ENCODE results near the gene CALML6.

The CALML6 gene

GRCh38 chr1:1957533-1957961 is 42.5 kb downstream of the CALML6 start:
- no peaks in the 10 kb centered on the region for H3K9me3 ChIP-seq
- H3K27me3 ChIP-seq, result peaks cover 33% of the 10 kb centered on the region
- TF ChIP-seq CTCF (IDR thresholded peaks at IDR 0.05), result no peak
- H3K4me3 ChIP-seq (ENCODE audit: low read depth in 1 of 2, low read length in 1 of 2), result no peak overlapping the region
- no peaks in the 10 kb centered on the region for H3K36me3 ChIP-seq
- no peak overlapping the region for H3K27ac ChIP-seq
- no peaks in the 10 kb centered on the region for H3K4me1 ChIP-seq (ENCODE audit: control insufficient read depth in 1 of 2, insufficient read depth in 1 of 2, low read depth in 1 of 2, low read length in 1 of 2)

- TF ChIP-seq CTCF (IDR thresholded peaks at IDR 0.05), result no peak
- H3K36me3 ChIP-seq, result no peaks in the 10 kb centered on the region
- no peak overlapping the region for H3K4me3 ChIP-seq (ENCODE audit: low read depth in 1 of 2, low read length in 1 of 2)
- no peaks in the 10 kb centered on the region for H3K4me1 ChIP-seq (ENCODE audit: control insufficient read depth in 1 of 2, insufficient read depth in 1 of 2, low read depth in 1 of 2, low read length in 1 of 2)
- peaks cover 33% of the 10 kb centered on the region for H3K27me3 ChIP-seq
- no peak overlapping the region for H3K27ac ChIP-seq
- H3K9me3 ChIP-seq, result no peaks in the 10 kb centered on the region
These were observed 43.0 kb downstream of the CALML6 start for GRCh38 chr1:1958071-1958541.

GRCh38 chr1:1959459-1959839 is 44.4 kb downstream of the CALML6 start:
- TF ChIP-seq CTCF (IDR thresholded peaks at IDR 0.05), result no peak
- no peak overlapping the region for H3K4me3 ChIP-seq (ENCODE audit: low read depth in 1 of 2, low read length in 1 of 2)
- H3K4me1 ChIP-seq (ENCODE audit: control insufficient read depth in 1 of 2, insufficient read depth in 1 of 2, low read depth in 1 of 2, low read length in 1 of 2), result no peaks in the 10 kb centered on the region
- H3K27me3 ChIP-seq, result peaks cover 33% of the 10 kb centered on the region
- H3K36me3 ChIP-seq, result no peaks in the 10 kb centered on the region
- H3K9me3 ChIP-seq, result no peaks in the 10 kb centered on the region
- no peak overlapping the region for H3K27ac ChIP-seq

GRCh38 chr1:1959840-1960479 is 44.9 kb downstream of the CALML6 start:
- peaks cover 34% of the 10 kb centered on the region for H3K27me3 ChIP-seq
- H3K4me1 ChIP-seq (ENCODE audit: control insufficient read depth in 1 of 2, insufficient read depth in 1 of 2, low read depth in 1 of 2, low read length in 1 of 2), result no peaks in the 10 kb centered on the region
- peak; percentile 40 for TF ChIP-seq CTCF (IDR thresholded peaks at IDR 0.05)
- H3K9me3 ChIP-seq, result no peaks in the 10 kb centered on the region
- no peaks in the 10 kb centered on the region for H3K36me3 ChIP-seq
- no peak overlapping the region for H3K4me3 ChIP-seq (ENCODE audit: low read depth in 1 of 2, low read length in 1 of 2)
- H3K27ac ChIP-seq, result no peak overlapping the region

GRCh38 chr1:1960480-1961196 is 45.6 kb downstream of the CALML6 start:
- no peak for TF ChIP-seq CTCF (IDR thresholded peaks at IDR 0.05)
- peaks cover 41% of the 10 kb centered on the region for H3K27me3 ChIP-seq

More at GRCh38 chr1:1960480-1961196, 45.6 kb downstream of the CALML6 start:
- H3K4me1 ChIP-seq (ENCODE audit: control insufficient read depth in 1 of 2, insufficient read depth in 1 of 2, low read depth in 1 of 2, low read length in 1 of 2), result no peaks in the 10 kb centered on the region
- no peaks in the 10 kb centered on the region for H3K36me3 ChIP-seq
- H3K27ac ChIP-seq, result no peak overlapping the region
- H3K9me3 ChIP-seq, result no peaks in the 10 kb centered on the region
- H3K4me3 ChIP-seq (ENCODE audit: low read depth in 1 of 2, low read length in 1 of 2), result no peak overlapping the region
